Natural killer cell (primary cell): ENCODE results near the gene ANKFY1. TPM values are rescaled to one million over a fixed set of nuclear protein-coding genes. Genes with fewer than 3 reads are reported as not detected.

Experiments
- ATAC-seq, 3 donors: fragments of 150-1000 bp in 2 of 3; fragments of 200-7000 bp in 1 of 3; cut with Tn5 transposase; 1 replicate in 1 of 3; 2 replicates in 2 of 3; pipeline ENCODE4 v1.10.0; 2021; ENCODE audit warnings: mild to moderate bottlenecking in 2 of 3, moderate library complexity in 2 of 3
- DNase-seq, 2 donors: peaks; one replicate each; pipeline versions ENCODE4 v3.0.0 to v3.0.0-alpha.2; 2013 to 2021; ENCODE audit warnings: mixed read lengths in 1 of 2
- H3K27ac ChIP-seq: one replicate; pipeline ENCODE4 v1.5.1; 2013; ENCODE audit warnings: mild to moderate bottlenecking, low read length
- H3K27me3 ChIP-seq: one replicate; pipeline ENCODE4 v1.6.1; 2013; ENCODE audit warnings: low read length; ENCODE audit not compliant: control insufficient read depth, insufficient read depth
- H3K36me3 ChIP-seq: one replicate; pipeline ENCODE4 v1.6.1; 2013; ENCODE audit warnings: low read length; ENCODE audit not compliant: control insufficient read depth, insufficient read depth
- H3K4me1 ChIP-seq: one replicate; pipeline ENCODE4 v1.6.1; 2013; ENCODE audit warnings: low read length; ENCODE audit not compliant: control insufficient read depth, insufficient read depth
- H3K4me3 ChIP-seq: one replicate; pipeline ENCODE4 v1.5.1; 2013; ENCODE audit warnings: low read length
- H3K9me3 ChIP-seq: one replicate; pipeline ENCODE4 v1.6.1; 2013; ENCODE audit warnings: low read length; ENCODE audit not compliant: control insufficient read depth, insufficient read depth
- H3K27ac Mint-ChIP-seq, 2 donors: one replicate each; pipeline ENCODE4 v1.8.0; 2022; ENCODE audit warnings: mild to moderate bottlenecking in 2 of 2, mixed read lengths in 2 of 2, moderate library complexity in 1 of 2
- H3K27me3 Mint-ChIP-seq, 2 donors: one replicate each; pipeline ENCODE4 v1.8.0; 2022; ENCODE audit warnings: low read depth in 2 of 2, mixed read lengths in 2 of 2
- H3K36me3 Mint-ChIP-seq: one replicate; pipeline ENCODE4 v1.8.0; 2022; ENCODE audit warnings: mixed read lengths
- H3K4me1 Mint-ChIP-seq, 2 donors: one replicate each; pipeline ENCODE4 v1.8.0; 2022; ENCODE audit warnings: mixed read lengths in 2 of 2
- H3K4me3 Mint-ChIP-seq: one replicate; pipeline ENCODE4 v1.8.0; 2022; ENCODE audit warnings: mild to moderate bottlenecking, moderate library complexity, mixed read lengths
- H3K9me3 Mint-ChIP-seq, 2 donors: one replicate each; pipeline ENCODE4 v1.8.0; 2022; ENCODE audit warnings: mixed read lengths in 2 of 2
- CTCF ChIP-seq: fragments of 200-600 bp; IDR thresholded peaks from one replicate; pipeline ENCODE4 v1.8.0; 2022; ENCODE audit warnings: antibody characterized with exemption
- WGBS: methylation state at CpG from one replicate; pipeline ENCODE4 v1.1.7; 2013; ENCODE audit warnings: missing lambda C conversion rate; ENCODE audit not compliant: insufficient coverage; 5-methylcytosine and 5-hydroxymethylcytosine counted together
- intact Hi-C: fragments of 100-400 bp; cut with micrococcal nuclease; formaldehyde crosslinking; loops from one replicate; pipeline ENCODE4 v1.14.2; 2022
- total RNA-seq, 4 donors: library from RNA; stranded (reverse); fragments of 120-200 nt in 1 of 4; gene quantifications; one replicate each; pipeline versions ENCODE4 v1.2.3 to v1.2.4, GENCODE V29; 2013 to 2022

The ANKFY1 gene
- total RNA-seq, 3 donors from 2014 or later (not counting 1 experiment from before 2014, with no cell fraction given) = 58.4 to 72.4 (median 68.8) TPM

DNA sequence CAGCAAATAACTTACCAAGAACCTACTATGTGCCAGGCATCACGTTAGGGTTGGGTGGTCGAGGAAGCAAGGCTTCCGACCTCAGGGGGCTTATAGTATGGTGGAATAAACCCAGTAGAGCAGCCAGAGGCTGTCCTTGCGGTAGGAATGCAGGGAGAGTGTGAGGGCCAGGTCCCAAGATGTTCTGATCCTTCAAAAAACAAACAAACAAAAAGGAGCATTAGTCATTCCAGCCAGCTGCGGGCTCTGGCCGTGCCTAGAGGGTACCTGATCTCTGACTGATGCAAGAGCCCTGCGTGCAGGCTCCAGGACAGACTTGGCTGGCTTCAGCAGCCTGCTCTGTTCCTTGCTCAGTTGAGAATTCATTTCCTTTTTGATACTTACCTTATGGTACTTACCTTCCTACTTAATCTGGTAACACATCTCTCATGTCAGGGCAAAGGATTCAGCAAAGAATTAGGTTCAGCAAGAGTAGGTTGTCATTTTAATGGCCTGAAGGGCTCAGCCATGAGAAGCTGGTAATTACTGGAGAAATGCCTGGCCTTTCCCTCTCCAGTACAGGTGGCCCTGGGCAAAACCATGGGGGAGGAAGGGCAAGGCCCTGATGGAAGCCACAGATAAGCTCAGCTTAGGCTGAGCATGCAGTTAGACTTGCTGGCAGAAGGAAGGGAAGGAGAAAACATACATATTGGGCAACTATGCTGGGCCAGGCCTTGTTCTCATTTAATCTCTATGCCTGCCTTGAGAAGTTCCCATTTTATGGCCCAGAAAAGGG, 102.4 kb downstream of the ANKFY1 start:
- ATAC-seq (no peak), DNase-seq (no peak)
- Histone ChIP-seq H3K27ac (no peak overlapping the region), H3K36me3 (peaks cover 19% of the 10 kb centered on the region), H3K27me3 (no peaks in the 10 kb centered on the region), H3K4me3 (no peak overlapping the region), H3K9me3 (no peaks in the 10 kb centered on the region), H3K4me1 (peaks cover 10% of the 10 kb centered on the region)
- intact Hi-C loops = no loop called here
- TF ChIP-seq CTCF = no peak
- Mint-ChIP-seq H3K36me3 (no peaks in the 10 kb centered on the region), H3K4me3 (no peak overlapping the region), H3K9me3 (no peaks in the 10 kb centered on the region), H3K4me1 (peaks cover 0 to 5% of the 10 kb centered on the region in 2 donors), H3K27ac (peak overlapping the region in 1 of 2 donors; percentile 23), H3K27me3 (no peaks in the 10 kb centered on the region)
- 78% methylated on average over 7 of the region's 7 CpGs for WGBS

DNA sequence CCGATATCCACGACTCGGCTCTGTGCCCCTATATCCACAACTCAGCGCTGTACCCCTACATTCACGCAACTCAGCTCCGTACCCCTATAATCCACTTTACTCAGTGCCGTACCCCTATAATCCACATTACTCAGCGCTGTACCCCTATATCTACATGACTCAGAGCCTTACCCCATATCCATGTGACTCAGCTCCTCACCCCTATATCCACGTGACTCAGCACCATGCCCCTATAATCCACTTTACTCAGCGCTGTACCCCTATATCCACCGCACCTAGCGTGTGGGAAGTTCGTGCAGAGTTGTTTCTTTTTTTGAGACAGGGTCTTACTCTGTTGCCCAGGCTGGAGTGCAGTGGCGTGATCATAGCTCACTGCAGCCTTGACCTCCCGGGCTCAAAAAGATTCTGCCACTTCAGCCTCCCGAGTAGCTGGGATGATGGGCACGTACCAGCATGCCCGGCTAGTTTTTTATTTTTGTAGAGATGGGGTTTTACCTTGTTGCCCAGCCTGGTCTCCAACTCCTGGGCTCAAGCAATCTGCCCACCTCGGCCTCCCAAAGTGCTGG, 103.4 kb downstream of the ANKFY1 start:
- no peaks in the 10 kb centered on the region for H3K36me3 Mint-ChIP-seq
- 97% methylated on average over 19 of the region's 19 CpGs for WGBS

GRCh38 chr17:4159761-4160160, 104.0 kb downstream of the ANKFY1 start:
- H3K4me3 Mint-ChIP-seq = no peak overlapping the region
- Histone ChIP-seq H3K4me3 (no peak overlapping the region), H3K4me1 (peaks cover 10% of the 10 kb centered on the region), H3K27ac (no peak overlapping the region), H3K36me3 (peaks cover 10% of the 10 kb centered on the region), H3K9me3 (no peaks in the 10 kb centered on the region), H3K27me3 (no peaks in the 10 kb centered on the region)
- no peak for TF ChIP-seq CTCF
- ATAC-seq = no peak
- H3K9me3 Mint-ChIP-seq = no peaks in the 10 kb centered on the region
- peaks cover 0 to 5% of the 10 kb centered on the region in 2 donors for H3K4me1 Mint-ChIP-seq
- H3K27me3 Mint-ChIP-seq = no peaks in the 10 kb centered on the region
- H3K27ac Mint-ChIP-seq = no peak overlapping the region
- no peaks in the 10 kb centered on the region for H3K36me3 Mint-ChIP-seq
- WGBS = 98% methylated on average over 15 of the region's 15 CpGs
- intact Hi-C loops = no loop called here
- no peak for DNase-seq

More for the DNA sequence above, 103.4 kb downstream of the ANKFY1 start:
- Histone ChIP-seq H3K4me3 (no peak overlapping the region), H3K27me3 (no peaks in the 10 kb centered on the region), H3K9me3 (no peaks in the 10 kb centered on the region), H3K4me1 (peaks cover 10% of the 10 kb centered on the region), H3K27ac (no peak overlapping the region), H3K36me3 (peaks cover 12% of the 10 kb centered on the region)
- DNase-seq = no peak
- Mint-ChIP-seq H3K4me1 (peaks cover 0 to 5% of the 10 kb centered on the region in 2 donors), H3K4me3 (no peak overlapping the region), H3K27me3 (no peaks in the 10 kb centered on the region), H3K9me3 (no peaks in the 10 kb centered on the region), H3K27ac (no peak overlapping the region)
- intact Hi-C loops = no loop called here
- TF ChIP-seq CTCF = no peak
- no peak for ATAC-seq
